ENCODE results near the gene ARAP2.

- TF ChIP-seq EZH2 (IDR thresholded peaks at IDR 0.05; ENCODE audit: low read length) (no peak), CTCF (optimal IDR thresholded peaks at IDR 0.05 in 1 of 3, IDR thresholded peaks at IDR 0.05 in 1 of 3, conservative IDR thresholded peaks at IDR 0.05 in 1 of 3; ENCODE audit: extremely low read depth in 1 of 3, insufficient read depth in 2 of 3, low read length in 3 of 3) (no peak)
Measured at GRCh38 chr4:36198068-36198808, 46.1 kb downstream of the ARAP2 start.

Measured in keratinocyte (primary cell).